OCI-LY3 (cell line): ENCODE measurements around the gene NR2F2.

ENCODE experiments used
- EZH2phosphoT487 ChIP-seq: fragments of 200-600 bp; shearing (Covaris generic); IDR thresholded peaks from 2 replicates; pipeline ENCODE4 v1.6.1; 2018; ENCODE audit warnings: antibody characterized with exemption, mixed run types, low read depth
- TF ChIP-seq, protein P1 (sequence below): fragments of 200-600, 300-600 bp; sonication (generic); IDR thresholded peaks from 2 replicates; pipeline ENCODE4 v1.5.1; 2014; ENCODE audit warnings: antibody characterized with exemption, low read length, low read depth

DNA sequence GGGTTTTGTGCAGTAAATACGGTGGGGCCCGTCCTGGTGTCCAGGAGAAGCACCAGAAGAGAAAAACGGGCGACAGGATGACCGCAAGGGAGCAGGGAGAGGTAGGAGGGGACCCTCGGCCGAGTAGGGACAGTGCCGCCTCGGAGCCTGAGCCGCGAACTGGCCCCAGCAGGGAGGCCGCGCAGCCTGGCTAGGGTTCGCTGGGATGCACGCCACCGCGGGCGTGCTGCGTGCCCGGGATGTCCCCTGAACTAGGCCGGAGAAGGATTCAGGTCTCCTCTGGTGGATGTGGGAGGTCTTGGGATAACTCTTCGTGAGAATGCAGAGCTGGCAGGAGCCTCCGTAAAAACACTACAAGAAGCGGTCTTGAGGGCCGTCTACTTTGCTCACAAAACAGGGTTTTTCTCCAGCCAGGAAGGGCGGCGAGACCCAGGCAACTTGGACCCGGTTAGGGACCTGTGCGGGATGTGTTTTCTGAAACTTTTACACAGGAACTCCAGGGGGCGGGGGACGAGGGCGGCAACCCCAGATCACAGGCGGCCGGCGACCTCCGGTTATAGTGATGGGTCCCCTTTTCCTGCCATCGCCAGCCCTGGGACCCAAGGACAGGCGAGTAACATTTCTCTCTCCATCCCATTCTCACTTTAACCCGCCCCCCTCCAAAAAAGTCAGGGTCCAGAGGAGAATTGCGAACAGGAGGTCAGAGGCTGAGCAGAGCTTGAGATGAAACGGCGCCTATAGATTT, 35.5 kb downstream of the NR2F2 start:
- TF ChIP-seq, protein P1, sequence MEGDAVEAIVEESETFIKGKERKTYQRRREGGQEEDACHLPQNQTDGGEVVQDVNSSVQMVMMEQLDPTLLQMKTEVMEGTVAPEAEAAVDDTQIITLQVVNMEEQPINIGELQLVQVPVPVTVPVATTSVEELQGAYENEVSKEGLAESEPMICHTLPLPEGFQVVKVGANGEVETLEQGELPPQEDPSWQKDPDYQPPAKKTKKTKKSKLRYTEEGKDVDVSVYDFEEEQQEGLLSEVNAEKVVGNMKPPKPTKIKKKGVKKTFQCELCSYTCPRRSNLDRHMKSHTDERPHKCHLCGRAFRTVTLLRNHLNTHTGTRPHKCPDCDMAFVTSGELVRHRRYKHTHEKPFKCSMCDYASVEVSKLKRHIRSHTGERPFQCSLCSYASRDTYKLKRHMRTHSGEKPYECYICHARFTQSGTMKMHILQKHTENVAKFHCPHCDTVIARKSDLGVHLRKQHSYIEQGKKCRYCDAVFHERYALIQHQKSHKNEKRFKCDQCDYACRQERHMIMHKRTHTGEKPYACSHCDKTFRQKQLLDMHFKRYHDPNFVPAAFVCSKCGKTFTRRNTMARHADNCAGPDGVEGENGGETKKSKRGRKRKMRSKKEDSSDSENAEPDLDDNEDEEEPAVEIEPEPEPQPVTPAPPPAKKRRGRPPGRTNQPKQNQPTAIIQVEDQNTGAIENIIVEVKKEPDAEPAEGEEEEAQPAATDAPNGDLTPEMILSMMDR, result no peak
- no peak for TF ChIP-seq EZH2phosphoT487
